Measurements from ENCODE around the gene SCAMP3.
A peak's percentile ranks its signal among the peaks of the same experiment; 100 is the strongest.
"Not testable (repeated sequence)": the region's sequence is repeated elsewhere in the genome, so short reads cannot be mapped to it uniquely, and the experiment has no call there.

SCAMP3 gene

DNA sequence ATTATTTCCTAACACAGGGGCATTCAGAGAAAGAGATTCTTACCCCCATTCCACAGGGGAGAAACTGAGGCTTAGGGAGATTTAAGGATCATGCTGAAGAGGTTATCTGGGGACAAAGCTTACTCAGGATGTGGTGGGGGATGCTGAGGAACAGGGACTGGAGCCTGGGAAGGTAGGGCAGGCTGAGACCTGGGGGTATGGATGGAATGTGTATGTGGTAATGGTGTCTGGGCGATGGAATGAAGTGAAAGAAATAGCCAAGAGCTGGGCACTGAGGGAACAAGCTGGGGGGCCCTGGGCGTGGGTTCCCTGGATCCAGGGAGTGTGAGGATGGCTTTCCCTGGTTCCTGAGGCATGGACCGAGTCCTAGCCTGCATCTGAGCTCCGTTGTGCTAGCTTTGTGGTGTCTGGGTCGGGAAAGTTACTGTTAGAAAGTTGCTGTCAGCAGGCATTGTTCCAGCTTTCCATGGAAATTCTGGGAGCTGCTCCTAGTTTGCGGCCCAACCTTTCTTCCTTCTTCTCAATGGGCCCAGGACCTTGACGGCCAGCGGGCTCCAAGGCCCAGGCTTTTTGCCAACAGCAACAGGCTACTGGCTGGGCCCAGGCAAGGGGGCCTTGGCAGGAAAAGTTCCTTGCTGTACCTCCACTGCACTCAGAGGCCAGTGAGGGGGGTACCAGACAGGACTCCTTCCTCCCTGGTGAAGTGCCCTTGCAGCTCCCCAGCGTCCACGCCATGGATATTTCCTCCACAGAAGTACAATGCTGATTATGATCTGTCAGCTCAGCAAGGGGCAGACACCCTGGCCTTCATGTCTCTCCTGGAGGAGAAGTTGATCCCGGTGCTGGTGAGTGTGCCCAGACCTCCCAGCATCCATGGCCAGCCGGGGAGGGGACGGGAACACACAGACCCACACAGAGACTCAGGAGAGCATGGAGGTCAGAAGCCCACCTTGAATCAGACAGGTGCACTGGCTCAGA, 29.9 kb downstream of the SCAMP3 start:
- DNase-seq (ENCODE audit: low read depth in 1 of 2, low spot score in 1 of 2) = not testable (repeated sequence)

DNA sequence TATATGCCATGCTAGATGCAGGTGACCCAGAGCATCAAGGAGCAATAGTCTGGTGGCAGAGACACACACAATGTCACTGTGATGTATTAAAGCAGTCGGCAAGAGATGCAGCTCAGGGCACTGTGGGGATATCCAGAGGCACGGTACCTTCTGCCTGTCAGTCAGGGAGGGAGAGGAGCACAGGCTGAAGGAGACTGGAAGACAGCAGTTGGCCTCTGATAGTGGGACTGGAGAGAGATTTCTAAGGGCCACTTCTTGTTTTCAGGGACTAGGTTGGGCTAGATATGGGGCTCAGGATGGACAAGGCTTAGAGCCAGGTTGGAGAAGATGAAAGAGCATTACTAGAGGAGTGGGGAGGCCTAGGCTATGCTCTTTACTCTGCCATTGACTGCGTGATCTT, 30.9 kb downstream of the SCAMP3 start:
- DNase-seq (ENCODE audit: low read depth in 1 of 2, low spot score in 1 of 2) = not testable (repeated sequence)

DNA sequence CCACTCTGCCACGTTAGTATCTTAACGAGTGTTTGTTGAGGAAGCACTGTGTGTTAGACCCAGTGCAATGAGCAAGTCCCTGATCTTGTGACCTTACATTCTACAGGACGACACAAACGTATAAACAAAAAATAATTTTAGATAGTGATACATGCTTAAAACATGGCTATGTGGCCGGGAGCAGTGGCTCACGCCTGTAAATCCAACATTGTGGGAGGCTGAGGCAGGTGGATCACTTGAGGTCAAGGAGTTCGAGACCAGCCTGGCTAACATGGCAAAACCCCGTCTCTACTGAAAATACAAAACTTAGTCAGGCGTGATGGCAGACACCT, 34.1 kb downstream of the SCAMP3 start:
- no peak for DNase-seq (ENCODE audit: low read depth in 1 of 2, low spot score in 1 of 2)

DNA sequence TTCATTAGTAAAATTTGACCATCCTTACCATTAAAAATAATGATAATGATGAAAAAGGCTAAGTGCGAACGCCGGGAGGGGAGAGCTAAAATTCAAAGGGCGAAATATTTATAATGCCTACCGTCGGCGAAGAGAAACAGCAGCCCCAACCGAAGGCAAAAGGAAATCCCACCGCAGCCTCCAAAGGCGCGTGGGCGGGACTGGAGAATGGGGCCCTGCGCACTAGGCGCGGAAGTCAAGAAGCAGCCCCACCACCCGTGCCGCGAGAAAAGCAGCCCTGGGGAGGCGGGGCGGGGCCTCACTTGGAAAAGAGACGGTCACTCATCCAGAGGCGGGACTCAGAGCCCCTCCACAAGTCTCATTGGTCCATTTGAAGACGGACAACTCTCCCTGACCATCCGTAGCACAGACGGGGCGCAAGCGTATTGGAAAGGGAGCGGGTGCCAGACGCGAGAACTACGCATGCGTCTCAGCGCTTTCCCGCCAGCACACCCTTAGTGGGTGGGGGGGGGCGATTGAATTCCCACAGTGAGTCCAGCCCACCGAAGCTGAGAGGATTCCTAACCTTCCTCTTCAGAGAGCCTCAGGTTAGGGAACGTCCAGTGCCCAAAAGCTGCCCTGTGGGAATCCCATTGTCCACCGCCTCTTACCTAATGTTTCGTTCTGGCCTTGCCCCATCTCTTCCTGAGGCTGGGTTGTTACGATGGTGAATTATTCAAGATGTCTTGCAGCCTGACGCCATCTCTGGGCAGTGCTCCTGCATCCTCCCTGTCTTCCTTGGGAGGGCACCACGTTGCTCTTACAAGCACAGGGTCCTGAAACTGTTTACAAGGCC, 34.7 kb downstream of the SCAMP3 start:
- DNase-seq (ENCODE audit: low read depth in 1 of 2, low spot score in 1 of 2) = peak; percentile 94 to 98

- DNase-seq (ENCODE audit: low read depth in 1 of 2, low spot score in 1 of 2) = no peak
Measured at GRCh38 chr1:155226910-155227260, 35.3 kb downstream of the SCAMP3 start.

- peak; percentile 68 to 71 for DNase-seq (ENCODE audit: low read depth in 1 of 2, low spot score in 1 of 2)
Measured at GRCh38 chr1:155226188-155226909, 35.8 kb downstream of the SCAMP3 start.

GRCh38 chr1:155225404-155225759, 36.8 kb downstream of the SCAMP3 start:
- not testable (repeated sequence) for DNase-seq (ENCODE audit: low read depth in 1 of 2, low spot score in 1 of 2)

DNA sequence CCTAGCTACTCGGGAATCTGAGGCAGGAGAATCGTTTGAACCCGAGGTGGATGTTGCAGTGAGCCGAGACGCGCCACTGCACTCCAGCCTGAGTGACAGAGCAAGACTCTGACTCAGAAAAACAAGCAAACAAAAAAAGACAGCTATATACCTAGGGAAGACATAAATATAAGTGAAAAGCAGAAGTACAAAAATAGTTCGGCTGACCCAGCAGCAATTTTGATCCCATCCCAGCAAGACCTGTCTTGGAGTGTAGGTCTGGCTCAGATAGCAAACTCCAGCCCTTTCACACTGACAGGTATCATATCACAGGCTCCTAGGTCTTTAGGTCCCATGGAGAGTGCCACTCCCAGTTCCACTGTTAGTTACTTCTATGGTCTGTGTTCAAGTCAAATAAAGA, 39.1 kb downstream of the SCAMP3 start:
- DNase-seq (ENCODE audit: low read depth in 1 of 2, low spot score in 1 of 2) = no peak

DNA sequence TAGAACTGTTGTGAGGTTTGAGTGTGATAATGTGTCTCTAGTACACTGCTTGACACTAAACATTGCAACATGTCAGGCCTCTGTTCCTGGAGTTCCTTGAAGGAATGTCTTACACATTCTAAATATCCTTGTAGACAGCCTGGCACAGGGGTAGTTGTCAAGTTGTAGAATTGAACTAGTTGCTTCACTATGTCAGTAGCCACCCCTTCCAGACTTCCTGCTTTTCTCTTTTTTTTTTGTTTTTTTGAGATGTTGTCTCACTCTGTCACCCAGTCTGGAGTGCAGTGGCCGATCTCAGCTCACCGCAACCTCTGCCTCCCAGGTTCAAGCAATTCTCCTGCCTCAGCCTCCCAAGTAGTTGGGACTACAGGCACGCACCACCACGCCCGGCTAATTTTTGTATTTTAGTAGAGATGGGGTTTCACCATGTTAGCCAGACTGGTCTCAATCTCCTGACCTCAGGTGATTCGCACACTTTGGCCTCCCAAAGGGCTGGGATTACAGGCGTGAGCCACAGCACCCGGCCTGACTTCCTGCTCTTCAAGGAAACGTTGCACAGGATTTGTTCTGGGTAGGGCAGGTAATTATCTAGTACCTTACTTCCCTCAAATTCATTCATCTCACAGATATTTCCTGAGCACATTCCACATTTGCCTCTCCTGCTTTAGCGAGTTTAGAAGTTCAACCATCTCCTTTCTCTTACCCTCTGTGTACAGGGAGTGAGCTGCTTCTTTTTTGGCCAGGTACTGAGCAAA, 41.8 kb downstream of the SCAMP3 start:
- not testable (repeated sequence) for DNase-seq (ENCODE audit: low read depth in 1 of 2, low spot score in 1 of 2)

GRCh38 chr1:155219592-155220031, 42.5 kb downstream of the SCAMP3 start:
- DNase-seq (ENCODE audit: low read depth in 1 of 2, low spot score in 1 of 2) = no peak

GRCh38 chr1:155218854-155219591, 43.1 kb downstream of the SCAMP3 start:
- DNase-seq (ENCODE audit: low read depth in 1 of 2, low spot score in 1 of 2) = no peak

DNA sequence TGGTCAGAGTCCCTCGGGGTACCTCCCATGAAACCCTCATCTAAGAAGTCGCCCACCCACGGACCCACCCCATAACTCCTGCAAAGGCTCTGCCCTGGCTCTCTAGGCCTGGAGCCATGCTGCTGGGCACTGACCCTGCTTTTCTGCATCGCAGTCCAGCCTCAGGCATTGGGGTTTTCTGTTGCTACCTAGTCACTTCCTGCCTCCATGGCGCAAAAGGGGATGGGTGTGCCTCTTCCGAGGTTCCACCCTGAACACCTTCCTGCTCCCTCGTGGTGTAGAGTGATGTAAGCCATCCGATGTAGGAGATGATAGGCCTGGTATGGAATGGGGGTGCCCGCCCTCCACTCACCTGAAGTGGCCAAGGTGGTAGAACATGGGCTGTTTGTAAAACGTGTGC, 47.5 kb downstream of the SCAMP3 start:
- DNase-seq (ENCODE audit: low read depth in 1 of 2, low spot score in 1 of 2) = not testable (repeated sequence)

- not testable (repeated sequence) for DNase-seq (ENCODE audit: low read depth in 1 of 2, low spot score in 1 of 2)
Measured at GRCh38 chr1:155212051-155212440, 50.1 kb downstream of the SCAMP3 start.

- not testable (repeated sequence) for DNase-seq (ENCODE audit: low read depth in 1 of 2, low spot score in 1 of 2)
Measured at GRCh38 chr1:155211381-155212050, 50.6 kb downstream of the SCAMP3 start.

DNA sequence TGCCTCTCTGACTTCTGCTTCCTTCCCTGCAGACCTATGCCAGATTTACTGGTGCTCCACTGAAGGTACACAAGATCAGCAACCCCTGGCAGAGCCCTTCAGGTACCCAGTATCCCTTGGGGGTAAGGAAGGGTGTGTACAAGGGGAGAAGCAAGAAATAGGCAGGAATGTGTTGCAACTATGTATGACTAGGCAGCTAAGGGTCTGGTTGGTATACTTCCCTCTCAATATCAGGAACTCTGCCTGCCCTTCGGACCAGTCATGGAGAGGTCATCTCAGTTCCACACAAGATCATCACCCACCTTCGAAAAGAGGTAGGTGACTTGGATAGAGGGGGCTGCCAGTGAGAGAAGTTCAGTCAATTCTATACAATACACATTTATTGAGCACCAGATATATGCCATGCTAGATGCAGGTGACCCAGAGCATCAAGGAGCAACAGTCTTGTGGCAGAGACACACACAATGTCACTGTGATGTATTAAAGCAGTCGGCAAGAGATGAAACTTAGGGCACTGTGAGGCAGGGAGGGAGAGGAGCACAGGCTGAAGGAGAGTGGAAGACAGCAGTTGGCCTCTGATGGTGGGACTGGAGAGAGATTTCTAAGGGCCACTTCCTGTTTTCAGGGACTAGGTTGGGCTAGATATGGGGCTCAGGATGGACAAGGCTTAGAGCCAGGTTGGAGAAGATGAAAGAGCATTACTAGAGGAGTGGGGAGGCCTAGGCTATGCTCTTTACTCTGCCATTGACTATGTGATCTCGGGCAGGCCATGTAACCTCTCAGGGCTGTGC, 51.7 kb downstream of the SCAMP3 start:
- no peak for DNase-seq (ENCODE audit: low read depth in 1 of 2, low spot score in 1 of 2)

GRCh38 chr1:155209312-155209721, 52.8 kb downstream of the SCAMP3 start:
- no peak for DNase-seq (ENCODE audit: low read depth in 1 of 2, low spot score in 1 of 2)

- peak; percentile 77 to 81 for DNase-seq (ENCODE audit: low read depth in 1 of 2, low spot score in 1 of 2)
Measured at GRCh38 chr1:155208541-155209311, 53.4 kb downstream of the SCAMP3 start, which contains the start of gene MTX1. Gene MTX1 (plus strand): TSS chr1:155208695. CDS start chr1:155208805, 110 bp downstream.
